GM21723 (cell line): ENCODE results near the gene BMP6.

Source experiments
- ATAC-seq: cut with Tn5 transposase; IDR thresholded peaks from one replicate; pipeline ENCODE4 v1.9.1; 2021; ENCODE audit warnings: mild to moderate bottlenecking, moderate library complexity; ENCODE audit not compliant: unreplicated experiment

The BMP6 gene

DNA sequence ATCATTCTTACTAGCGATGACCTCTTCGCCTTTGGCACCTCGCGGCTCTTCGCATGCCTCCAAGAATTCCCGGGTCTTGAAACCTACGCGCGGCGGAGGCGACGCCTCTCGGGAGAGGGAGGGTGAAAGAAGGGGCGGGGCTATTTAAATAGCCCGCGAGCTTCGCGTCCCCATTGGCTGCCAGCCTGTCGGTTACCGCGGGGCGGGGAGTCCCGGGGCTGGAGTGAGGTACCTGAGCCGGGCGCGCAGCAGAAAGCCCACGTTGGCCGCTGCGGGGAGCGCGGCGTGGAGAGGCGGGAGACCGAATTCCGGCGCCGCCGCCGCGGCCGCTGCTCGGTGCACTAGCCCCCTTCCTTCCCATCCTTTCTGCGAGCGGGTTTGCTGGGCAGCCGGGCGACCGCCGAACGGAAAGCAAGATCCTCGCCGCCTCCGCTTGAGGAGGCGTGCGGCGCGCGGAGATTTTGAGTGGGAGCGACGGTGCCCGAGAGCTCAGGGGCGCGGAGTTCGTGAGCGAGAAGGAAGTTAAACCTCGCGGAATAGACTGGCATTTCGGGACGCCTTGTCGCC, at the start of gene BMP6:
TSS of gene BMP6 (plus strand) at position 251 of the 567 bp plus-strand sequence. CDS start 857 bp downstream, outside the sequence.
- ATAC-seq = peak; percentile 64

- ATAC-seq = no peak
Observed at GRCh38 chr6:7677229-7677628, 48.7 kb upstream of the BMP6 start.

DNA sequence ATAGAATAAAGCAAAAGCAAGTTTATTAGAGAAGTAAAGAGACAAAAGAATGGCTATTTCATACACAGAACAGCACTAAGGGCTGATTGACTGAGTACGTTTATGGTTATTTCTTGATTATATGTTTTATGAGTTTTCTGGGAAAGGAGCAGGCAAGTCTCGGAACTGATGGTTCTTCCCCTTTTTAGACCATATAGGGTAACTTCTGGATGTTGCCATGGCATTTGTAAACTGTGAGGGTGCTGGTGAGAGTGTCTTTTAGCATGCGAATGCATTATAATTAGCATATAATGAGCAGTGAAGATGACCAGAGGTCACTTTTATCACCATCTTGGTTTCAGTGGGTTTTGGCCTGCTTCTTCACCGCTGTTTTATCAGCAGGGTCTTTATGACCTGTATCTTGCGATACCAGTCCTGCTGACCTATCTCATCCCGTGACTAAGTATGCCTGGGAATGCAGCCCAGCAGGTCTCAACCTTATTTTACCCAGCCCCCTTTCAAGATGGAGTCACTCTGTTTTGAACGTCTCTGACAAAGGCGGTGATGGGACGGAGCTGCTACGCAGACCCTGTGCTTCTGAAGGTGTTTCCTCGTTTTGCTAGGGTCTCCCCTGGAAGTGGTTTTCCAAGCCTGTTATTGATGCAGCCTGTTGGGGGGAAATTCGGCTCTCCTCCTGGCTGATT, 45.4 kb upstream of the BMP6 start:
- ATAC-seq = no peak

DNA sequence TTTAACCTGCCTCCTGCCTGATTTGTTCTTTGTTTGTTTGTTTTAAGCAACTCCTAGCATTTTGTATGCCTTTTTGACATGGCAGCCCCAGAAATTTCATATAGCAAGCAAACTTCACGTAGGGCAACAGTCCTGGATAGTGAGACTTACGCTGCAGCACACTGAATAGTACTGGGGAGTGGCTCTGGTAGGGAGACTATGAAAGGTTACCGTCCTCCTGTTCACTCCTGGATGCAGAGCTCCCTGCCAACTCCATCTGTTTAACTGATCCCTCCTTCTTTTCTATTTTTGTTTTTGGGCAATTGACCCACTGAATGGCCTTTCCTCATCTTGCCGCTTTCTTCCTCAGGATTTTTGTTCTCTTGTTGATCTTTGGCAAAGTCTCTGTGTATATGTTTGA, 44.5 kb upstream of the BMP6 start:
- no peak for ATAC-seq

- no peak for ATAC-seq
Observed at GRCh38 chr6:7684076-7684475, 41.8 kb upstream of the BMP6 start.

DNA sequence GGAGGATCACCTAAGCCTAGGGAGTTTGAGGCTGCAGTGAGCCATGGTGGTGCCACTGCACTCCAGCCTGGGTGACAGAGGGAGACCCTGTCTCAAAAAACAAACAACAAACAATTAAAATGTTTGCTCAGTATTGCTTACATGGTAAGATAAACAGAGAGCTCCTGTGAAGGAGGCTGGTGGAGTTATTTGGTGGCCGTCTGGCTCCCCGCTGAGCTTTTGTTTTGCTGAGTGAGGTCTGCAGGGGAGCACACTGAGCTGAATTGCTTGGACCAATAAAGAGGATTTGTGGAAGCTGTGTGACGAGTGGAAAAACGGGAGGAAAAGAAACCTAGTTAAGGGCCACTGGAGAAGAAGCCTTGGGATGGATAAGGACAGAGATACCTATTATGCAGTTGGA, 41.1 kb upstream of the BMP6 start:
- no peak for ATAC-seq

DNA sequence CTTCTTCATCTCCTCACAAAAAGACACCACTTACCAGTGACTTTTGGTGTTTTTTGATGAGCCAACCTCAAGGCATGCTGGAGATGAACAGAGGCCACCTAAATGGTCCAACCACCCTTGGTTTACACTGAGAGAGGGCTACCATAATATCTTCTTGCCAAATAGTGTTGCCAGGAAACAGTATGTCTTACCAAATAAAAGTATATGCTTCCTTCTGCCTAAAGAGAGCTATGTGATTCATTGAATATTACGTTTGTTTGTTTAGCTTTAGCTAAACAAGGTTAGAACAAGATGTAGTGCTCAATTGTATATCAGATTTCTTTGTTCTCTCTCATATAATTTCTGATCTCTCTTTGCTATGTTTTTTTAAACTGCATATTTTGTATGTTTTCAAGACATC, 40.6 kb upstream of the BMP6 start:
- no peak for ATAC-seq

GRCh38 chr6:7687145-7688111, 38.5 kb upstream of the BMP6 start:
- no peak for ATAC-seq

DNA sequence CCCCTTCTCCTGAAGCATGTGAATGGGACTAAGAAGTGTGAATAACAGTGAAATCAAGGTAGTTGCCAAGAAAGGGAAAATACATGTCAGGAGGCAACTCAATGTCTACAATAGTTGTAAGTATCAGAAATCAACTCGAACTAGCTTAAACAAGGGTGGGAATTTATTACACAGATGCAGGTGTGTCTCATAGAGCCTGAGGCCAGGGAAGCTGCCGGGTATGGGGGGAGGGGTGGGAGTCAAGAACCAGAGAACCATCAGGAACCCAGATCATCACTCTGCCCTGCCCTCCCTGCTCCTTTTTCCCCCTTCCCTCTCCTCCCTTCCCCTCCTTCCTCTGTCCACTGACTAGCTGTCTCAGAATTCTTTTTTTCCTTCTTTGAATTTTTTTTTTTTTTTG, 34.9 kb upstream of the BMP6 start:
- ATAC-seq = no peak

- ATAC-seq = no peak
Observed at GRCh38 chr6:7691675-7692452, 34.0 kb upstream of the BMP6 start.

DNA sequence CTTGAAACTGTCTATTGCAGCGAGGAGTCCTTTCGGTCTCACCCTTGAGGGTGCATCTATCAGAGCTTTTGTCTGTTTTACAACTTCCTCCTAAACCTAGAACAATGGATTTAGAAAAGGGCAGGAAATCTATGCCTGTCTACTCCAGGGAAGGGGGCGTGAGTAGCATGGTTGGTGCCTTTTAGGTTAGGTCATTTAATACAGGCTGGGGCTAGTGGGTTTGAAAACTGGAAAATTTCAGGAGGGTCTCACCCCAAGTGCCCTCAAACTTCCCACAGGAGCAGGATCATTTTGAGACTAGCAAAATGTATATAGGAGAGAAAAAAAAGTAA, 33.5 kb upstream of the BMP6 start:
- no peak for ATAC-seq

GRCh38 chr6:7693827-7694226, 32.1 kb upstream of the BMP6 start:
- no peak for ATAC-seq

DNA sequence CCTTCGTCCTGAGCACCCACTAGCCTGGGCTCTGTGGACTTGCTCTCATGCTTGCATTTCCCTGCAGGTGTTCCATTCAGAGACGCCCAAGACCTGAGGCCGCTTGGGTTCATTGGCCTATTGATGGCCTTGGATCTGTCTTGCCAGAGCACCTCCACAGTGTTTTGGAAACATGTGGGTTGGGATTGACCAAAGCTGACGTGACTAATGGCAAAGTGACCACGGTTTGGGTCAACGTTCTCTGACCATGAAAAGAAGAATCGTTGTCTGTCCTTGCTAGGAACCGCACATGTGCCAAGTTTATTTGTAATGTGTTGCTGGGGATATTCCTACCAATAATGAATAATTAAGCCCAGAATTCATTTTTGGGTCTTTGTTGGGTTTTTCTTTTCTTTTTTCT, 29.8 kb upstream of the BMP6 start:
- ATAC-seq = no peak

- ATAC-seq = no peak
Observed at GRCh38 chr6:7697432-7697819, 28.5 kb upstream of the BMP6 start.

DNA sequence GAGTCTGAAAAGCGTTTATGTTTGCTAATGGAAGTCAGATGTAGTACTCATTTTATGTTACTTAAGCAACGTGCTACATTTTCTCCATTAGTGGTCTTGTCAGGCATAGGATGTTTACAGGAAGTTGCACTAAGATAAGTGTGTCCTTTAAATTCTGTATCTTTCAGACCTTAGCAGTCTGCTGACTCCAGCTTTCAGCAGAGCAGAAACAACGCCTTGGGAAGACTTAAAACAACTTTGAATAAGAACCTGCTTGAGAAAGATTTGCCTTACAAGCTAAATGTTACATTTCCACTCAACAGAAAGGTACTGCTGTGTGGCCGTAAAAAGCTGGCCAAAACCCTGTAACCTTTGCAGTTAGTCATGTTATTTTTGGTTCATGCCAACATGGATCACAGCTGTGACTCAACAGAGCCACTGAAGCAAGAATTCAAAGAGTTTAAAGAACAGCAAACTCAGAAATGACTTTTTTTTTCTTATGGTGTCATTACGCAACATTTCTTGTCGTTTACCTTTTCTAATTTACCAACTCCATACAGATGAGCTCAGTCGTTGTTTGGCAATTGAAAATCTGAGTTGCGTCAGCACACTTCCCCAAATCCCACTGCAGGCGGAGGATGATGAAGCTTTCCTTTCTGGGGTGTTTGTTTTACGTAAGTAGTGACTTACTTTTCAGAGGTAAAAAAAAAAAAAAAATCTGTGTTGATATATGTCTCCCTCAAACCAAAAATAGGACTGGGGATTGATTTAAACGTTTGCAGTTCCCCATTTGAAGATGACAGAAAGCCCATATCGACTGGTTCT, 27.9 kb upstream of the BMP6 start:
- ATAC-seq = no peak

GRCh38 chr6:7701212-7701834, 24.6 kb upstream of the BMP6 start:
- no peak for ATAC-seq

- no peak for ATAC-seq
Observed at GRCh38 chr6:7703148-7703680, 22.7 kb upstream of the BMP6 start.

- ATAC-seq = no peak
Observed at GRCh38 chr6:7705483-7705882, 20.4 kb upstream of the BMP6 start.

GRCh38 chr6:7706269-7706668, 19.6 kb upstream of the BMP6 start:
- no peak for ATAC-seq

DNA sequence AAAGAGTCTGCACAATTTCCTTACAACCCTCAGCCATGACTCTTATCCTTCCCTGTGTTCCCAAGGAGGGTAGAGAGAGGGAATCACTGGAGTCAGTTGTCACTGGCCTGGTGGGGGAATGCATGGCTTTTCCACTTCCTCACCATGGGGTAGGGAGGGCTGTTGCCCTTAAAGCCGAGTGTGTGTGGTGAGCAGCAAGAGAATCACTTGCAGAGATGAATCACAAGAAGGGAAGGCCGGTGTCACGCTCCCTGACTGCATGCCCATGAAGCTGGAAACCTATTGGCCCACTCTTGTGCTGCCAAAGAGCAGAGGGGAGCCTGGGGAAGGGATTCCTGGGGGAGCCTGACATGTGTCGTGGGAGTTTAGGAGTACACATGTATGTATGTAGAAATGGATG, 18.1 kb upstream of the BMP6 start:
- ATAC-seq = no peak
